ENCODE measurements around the gene HES1.
"Not testable (repeated sequence)": the region's sequence is repeated elsewhere in the genome, so short reads cannot be mapped to it uniquely, and the experiment has no call there.

Gene HES1, protein sequence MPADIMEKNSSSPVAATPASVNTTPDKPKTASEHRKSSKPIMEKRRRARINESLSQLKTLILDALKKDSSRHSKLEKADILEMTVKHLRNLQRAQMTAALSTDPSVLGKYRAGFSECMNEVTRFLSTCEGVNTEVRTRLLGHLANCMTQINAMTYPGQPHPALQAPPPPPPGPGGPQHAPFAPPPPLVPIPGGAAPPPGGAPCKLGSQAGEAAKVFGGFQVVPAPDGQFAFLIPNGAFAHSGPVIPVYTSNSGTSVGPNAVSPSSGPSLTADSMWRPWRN

DNA sequence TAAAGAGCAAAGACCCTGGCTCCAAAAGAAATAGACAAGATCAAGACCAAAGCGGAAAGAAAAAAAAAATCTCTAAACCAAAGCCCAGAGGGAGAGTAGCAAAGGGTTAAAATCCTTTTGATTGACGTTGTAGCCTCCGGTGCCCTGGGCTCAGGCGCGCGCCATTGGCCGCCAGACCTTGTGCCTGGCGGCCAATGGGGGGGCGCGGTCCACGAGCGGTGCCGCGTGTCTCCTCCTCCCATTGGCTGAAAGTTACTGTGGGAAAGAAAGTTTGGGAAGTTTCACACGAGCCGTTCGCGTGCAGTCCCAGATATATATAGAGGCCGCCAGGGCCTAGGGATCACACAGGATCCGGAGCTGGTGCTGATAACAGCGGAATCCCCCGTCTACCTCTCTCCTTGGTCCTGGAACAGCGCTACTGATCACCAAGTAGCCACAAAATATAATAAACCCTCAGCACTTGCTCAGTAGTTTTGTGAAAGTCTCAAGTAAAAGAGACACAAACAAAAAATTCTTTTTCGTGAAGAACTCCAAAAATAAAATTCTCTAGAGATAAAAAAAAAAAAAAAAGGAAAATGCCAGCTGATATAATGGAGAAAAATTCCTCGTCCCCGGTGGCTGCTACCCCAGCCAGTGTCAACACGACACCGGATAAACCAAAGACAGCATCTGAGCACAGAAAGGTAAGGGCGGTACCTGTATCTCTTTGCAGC, at the start of gene HES1:
Gene HES1 (plus strand): TSS at position 343 of the 713 bp plus-strand sequence. CDS start 233 bp downstream, at position 576.
- no peak for DNase-seq (ENCODE audit: low read depth)

DNA sequence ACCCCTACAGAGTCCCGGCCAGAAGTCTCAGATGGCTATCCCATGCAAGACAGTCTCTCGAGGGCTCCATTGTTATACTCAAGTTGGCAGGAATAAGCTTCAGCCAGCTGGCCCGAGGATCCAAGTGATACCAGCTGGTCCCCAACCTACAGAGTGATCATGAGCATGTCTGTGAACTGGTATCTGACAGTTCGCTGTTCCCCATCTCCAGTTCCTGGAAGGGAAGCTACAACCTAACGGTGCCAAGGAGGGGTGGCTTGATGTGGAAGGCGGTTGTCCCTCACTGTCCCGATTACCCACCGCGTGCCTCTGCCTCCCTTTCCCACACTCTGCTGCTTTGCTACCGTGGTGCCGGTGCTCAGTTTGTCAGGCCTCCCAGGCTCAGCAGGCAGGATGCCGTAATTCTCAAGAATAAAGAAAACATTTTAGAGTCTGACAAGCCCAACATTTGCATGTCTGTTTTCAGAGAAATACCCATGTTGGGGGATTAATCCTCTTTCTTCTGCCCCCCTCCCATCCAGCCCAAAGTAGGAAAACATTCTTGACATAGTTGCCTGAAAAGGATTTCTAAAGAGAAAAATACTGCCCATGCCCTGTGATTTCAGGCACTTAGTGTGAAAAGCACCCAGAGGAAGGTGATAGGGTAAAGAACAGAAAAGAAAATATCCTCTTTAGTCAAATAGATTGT, 49.4 kb upstream of the HES1 start:
- DNase-seq (ENCODE audit: low read depth), result no peak

DNA sequence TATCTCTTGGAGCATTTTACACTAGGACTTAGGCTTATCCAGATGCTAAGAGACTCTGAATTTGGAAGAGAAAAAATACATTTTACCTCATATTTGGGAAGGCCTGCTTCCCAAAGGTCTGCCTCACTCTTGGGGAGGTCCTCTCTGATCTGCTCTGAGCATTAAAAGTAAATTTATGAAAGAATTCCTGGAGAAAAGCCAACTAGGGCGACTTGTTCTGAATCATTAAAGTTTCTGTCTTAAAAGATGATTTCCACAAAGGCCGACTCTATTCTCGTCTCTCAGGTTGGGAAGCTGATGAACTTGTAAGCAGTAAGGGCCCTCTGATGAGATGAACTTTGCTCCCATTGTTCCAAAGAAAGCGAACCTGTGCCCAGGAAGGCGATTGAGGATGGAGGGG, 48.7 kb upstream of the HES1 start:
- DNase-seq (ENCODE audit: low read depth), result no peak

DNA sequence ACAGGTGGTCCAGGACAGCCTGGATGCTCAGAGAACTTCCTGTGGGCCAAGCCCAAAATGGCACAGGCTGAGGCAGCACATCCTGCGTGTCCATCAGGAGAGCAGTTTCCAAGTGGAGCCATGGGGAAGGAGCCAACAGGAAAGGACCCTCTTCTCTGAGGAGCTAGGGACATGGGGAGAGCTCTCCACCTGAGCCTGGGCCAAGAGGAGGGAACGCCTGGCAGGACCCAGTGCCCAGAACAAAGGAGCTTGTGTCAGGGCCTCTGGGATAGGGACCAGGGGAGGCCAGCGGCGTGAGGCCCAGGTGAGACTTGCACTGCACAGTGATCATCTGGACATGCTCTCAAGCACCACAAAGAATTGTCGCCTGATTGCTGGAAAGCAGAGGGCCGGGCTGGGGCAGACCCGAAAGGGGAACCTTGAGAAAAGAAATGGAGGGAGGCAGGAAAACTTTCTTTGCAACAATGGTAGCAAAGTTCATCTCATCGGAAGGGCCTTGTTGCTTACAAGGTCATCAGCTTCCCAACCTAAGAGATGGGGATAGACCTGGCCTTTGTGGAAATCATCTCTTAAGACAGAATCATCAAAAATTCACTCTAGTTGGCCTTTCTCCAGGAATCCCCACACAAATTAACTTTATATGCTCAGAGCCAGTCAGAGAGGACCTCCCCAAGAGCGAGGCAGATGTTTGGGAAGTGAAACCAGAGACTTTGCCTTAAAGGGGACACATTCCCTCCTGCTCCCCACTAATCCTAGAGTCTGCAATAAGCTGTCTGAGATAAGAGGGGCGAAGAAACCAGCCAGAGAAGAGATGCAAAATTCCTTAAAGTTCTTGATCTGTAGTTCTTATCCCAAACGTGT, 47.7 kb upstream of the HES1 start:
- no peak for DNase-seq (ENCODE audit: low read depth)

DNA sequence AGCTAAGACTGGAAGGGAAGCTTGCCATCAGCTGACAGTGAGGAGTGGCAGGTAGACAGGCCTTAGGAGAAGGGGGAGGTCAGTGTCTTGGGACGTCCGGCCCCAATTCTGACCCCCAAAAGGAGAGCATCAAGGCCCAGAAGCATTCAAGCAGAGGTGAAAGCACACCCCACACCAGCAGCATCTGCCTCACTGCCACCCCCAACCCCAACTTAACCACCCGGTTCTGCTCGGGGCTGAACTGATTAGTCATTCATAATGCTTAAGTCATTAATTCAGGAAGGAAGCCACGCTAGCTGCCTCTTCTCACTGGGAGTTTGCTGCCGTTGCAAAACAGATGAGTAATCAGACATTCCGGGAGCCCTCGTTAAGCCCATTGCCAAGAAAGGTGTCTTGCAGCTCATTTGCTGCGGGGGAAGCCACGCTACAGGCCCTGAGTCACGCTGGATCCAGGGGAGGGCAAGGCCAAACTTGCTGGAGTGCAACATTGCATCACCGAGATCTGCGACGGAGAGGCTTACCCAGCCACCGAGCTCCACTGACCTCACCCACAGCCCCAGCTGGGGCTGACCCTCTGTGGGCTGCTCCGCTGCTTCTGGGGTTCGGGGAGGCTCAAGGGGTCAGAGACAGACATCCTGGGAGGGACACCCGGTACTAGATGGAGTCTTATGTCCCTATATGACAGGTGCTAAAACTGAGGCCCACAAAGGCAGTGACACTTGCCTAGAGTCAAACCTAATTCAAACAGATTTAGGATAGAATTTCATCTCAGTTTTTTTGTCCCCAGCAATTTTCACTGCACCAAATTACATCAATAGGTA, 46.4 kb upstream of the HES1 start:
- no peak for DNase-seq (ENCODE audit: low read depth)

DNA sequence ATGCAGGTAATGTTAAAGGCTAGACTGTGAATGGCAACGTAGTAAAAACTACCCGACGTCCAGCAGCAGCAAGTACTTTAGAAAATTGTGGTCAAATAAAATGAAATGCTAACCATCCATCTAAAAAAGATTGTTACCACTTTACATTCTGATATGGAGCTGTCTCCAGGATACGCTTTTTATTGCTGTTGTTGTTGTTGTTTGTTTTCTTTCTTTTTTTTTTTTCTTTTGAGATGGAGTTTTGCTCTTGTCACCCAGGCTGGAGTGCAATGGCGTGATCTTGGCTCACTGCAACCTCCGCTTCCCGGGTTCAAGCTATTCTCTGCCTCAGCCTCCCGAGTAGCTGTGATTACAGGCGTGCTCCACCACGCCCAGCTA, 45.8 kb upstream of the HES1 start:
- not testable (repeated sequence) for DNase-seq (ENCODE audit: low read depth)

DNA sequence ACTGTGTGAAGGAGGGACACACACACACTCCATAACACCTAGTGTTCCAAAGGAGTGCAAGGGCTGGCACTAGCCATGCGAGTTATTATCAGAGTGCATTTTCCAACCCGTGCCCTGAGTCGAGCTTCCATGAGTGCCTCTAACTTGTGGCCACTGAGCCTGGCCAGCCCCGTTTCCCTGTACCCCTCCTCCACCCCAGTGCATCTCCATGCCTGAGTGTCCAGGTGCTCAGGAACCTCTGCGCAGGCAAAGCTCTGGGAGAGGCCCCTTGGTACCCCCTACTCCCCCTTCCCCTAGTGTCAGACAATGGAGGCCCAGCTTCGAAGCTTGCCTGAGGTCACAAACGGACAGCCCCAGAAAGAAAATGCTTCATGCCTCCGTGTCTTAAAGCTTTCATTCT, 45.2 kb upstream of the HES1 start:
- no peak for DNase-seq (ENCODE audit: low read depth)

DNA sequence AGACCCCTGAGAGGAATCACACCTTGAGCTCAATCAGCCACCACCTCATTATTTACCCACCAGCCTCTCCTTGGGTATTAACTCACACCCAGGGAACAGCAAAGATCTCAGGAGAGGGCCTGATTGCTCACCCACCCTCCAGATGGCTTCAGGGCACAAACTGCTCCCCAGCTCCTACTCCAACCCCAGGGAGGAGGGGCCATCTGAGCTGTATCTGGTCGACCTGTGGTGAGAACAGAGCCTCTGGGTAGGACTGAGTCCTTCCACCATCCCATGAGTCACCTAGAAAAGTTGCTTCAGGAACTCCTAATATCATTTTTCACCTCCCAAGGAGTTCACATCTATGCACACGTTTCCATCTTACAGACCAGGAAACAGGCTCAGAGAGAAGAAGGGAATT, 44.8 kb upstream of the HES1 start:
- DNase-seq (ENCODE audit: low read depth), result no peak

DNA sequence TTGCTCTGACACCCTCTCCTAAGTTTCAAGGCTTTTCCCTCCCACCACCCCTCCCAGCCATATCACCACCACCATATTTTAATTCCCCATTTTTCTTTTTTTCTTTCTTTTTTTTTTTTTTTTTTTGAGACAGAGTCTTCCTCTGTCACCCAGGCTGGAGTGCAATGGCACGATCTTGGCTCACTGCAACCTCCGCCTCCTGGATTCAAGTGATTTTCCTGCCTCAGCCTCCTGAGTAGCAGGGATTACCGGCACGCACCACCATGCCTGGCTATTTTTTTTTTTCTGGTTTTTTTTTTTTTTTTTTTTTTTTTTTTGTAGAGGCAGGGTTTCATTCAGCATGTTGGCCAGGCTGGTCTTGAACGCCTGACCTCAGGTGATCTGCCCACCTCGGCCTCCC, 44.1 kb upstream of the HES1 start:
- not testable (repeated sequence) for DNase-seq (ENCODE audit: low read depth)

DNA sequence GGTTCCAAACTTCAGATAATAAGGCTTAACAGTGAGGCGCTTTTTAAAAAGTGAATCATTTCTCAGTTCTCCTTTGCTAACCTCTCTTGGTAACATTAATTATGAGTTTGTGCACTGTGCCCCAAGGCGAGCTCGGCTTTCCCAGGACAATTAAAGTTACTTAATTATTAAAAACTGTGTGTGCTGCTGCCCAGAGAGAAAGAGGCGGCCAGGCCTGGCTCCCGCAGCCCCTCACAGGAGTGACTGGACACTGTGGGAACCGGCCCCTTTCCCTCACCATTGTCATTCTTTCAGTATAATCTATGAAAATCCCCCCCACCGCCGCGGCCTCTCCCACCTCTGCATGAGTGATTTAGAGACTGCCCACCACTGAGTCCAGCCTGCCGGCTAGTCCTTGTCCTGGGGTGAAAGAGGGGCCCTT, 43.1 kb upstream of the HES1 start:
- no peak for DNase-seq (ENCODE audit: low read depth)

DNA sequence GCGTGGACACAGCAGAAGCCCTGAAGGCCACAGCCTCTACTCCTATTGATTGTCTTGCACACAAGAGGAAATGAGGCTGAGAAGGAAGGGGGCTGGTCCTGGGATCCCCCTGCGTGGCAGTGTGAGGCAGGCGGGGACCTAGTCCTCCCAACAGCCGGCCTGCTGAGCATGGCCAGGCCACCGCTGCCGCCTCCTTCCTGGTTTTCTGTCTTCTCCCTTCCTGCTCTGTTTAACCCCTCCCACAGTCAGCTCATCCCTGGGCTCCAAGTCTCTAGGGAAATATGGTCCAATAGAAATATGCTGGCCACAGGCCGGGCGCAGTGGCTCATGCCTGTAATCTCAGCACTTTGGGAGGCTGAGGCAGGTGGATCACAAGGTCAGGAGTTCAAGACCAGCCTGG, 42.1 kb upstream of the HES1 start:
- DNase-seq (ENCODE audit: low read depth), result no peak

DNA sequence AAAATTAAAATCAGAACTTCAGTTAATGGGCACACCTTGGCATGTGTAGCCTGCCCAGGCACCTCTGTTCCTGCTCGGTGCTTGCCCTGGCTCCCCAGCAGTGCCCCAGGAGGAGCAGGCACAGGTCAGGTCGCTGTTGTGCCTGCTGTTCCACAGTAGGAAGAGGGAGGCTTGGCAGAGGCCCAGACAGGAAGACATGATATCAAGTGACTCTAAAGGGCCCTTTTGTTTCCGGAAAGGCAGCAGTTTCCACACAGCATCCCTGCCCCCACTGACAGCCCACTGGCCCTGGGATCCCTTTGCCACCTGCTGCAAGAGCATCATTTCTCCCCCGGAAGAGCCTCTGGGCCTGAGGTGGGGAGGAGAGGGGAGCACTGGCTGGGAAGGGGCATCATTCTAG, 40.5 kb upstream of the HES1 start:
- no peak for DNase-seq (ENCODE audit: low read depth)

DNA sequence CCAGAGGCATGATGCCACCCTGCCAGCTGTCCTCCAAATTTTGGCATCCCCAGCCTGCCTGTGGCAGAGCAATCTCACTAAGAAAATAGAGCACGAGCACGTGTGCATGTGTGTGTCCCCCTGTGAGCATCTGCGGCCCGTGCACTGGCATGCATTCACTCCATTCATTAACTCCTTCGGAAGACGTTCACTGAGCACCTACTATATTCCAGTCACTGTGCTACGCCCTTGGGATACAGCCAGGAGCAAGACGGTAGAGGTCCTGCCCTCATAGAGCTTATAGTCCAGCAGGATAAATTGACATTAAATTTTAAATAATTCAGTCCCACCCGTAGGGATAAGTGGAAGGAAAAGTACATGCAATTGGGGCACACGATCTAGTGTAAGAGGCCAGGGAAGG, 40.0 kb upstream of the HES1 start:
- DNase-seq (ENCODE audit: low read depth), result no peak

DNA sequence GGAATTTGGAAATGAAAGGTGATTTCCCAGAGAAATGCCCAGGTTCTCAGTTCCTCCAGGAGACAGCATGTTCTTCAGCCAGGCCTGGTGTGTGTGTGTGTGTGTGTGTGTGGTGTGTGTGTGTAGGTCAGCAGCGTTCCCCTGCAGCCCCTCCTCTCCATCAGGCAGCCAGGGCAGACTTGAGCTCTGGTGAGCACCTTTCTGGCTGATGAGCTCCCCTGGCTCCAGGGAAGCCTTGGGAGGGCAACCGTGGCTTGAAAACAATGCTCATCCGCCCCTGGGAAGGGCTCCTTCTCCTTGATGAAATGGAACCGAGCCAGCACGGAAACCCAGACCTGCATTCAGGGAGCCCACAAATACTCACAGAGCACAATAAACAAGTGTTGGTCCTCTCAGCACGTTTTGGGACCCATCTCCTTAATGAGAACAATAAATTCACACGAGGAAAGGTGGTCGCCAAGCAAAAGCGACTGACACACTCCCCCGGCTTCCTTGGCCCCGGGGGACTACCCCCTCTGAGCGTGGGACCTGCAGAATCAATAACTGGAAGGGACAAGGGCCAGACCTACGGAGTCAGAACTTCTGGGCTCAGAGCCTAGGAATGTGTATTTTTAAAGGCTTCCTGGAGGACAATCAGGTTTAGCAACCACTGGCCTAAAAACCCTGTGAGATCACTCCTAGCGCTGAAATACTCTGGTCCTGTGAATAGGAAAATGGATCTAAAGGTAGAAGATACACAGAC, 38.6 kb upstream of the HES1 start:
- DNase-seq (ENCODE audit: low read depth), result no peak

DNA sequence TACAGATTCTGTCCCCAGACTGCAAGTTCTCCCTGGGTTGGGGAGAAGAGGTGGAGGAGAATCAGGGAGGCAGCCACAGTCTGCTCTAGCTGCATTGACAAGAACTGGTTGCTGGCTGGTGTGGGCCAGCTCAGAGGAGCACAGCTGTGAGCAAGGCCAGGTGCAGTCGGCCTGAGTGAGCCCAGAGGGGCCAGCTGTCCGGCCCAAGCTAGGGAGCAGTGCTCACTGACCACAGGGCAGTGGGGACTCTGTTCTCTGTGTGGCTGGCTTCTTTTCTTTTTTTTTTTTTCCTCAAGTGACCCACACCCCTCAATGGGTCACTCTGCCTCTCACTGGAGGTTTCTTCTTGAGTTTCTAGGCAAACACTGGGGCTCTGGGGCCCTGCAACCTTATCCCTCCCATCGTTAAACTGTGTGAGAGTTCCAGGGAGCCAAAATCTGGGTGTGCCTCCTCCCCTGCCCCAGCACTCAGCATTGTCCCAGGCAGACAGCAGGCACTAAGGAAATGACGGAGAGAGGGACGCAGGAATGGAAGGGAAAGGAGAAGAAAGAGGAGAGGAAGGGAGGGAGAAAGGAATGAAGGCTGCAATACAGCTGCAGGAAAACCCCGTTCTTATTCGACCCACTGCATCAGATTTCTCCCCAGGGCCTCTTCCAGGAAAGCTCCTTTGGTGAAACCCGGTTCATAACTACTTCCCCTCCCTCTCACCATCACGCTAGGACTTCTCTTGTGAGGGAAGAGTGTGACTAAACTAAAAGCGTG, 37.7 kb upstream of the HES1 start:
- DNase-seq (ENCODE audit: low read depth), result no peak

DNA sequence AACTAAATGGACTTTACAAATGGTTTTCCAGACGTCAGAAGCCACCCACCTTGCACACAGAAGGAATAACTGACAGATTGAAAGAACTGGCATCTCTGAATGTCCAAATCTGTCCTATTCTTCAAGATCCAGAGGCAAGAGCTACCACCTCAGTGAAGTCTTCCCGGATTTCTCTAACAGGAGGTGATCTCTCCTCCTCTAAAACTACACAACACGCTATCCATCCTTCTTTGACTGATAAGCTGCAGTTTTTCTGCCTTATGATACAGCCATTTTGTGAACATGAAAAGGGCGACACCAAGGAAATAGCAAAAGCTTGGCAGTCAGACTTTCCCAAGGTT, 37.1 kb upstream of the HES1 start:
- DNase-seq (ENCODE audit: low read depth), result no peak

DNA sequence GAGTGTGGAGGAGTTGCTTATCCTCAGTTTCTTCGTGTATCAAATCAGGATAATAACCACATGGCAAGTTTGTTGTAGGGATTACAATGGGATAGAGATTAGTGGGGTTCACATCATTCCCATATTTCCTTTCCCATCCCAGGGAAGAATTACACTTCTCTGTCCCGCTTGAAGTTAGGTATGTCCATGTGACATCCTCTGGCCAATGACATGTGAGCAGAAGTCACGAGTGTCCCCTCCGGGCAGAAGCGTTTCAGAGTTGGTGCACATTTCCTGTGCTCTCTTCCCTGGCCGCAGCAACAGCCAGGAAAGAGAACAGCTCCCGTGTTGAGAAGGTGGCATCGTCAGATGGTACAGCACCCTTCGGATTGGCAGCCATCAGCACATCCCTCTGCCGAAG, 36.7 kb upstream of the HES1 start:
- DNase-seq (ENCODE audit: low read depth), result no peak

DNA sequence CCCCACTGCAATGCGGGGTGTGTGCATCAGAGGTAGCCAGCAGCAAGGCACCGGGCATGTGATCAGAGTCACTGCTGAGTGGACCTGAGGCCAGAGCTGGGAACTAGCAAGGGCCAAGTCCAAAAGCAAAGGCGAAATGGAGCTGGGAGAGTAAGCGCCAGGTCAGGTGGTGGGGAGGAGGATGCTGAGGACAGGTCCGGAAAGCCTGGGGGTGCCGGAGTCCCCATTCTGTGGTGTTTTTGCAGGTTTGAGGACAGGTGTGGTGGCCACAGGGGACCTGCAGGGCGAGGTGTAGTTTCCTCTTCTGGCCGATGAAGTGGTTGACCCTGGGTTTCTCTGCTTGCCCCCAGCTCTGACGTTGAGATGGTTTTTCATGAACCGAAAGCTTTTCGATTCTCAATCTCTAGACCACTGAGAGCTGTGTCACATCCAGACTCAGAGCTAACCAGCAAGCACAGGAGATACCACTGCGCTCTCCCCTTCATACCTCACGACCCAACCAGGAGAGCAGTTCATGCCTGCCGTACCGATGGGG, 35.0 kb upstream of the HES1 start:
- DNase-seq (ENCODE audit: low read depth), result no peak

DNA sequence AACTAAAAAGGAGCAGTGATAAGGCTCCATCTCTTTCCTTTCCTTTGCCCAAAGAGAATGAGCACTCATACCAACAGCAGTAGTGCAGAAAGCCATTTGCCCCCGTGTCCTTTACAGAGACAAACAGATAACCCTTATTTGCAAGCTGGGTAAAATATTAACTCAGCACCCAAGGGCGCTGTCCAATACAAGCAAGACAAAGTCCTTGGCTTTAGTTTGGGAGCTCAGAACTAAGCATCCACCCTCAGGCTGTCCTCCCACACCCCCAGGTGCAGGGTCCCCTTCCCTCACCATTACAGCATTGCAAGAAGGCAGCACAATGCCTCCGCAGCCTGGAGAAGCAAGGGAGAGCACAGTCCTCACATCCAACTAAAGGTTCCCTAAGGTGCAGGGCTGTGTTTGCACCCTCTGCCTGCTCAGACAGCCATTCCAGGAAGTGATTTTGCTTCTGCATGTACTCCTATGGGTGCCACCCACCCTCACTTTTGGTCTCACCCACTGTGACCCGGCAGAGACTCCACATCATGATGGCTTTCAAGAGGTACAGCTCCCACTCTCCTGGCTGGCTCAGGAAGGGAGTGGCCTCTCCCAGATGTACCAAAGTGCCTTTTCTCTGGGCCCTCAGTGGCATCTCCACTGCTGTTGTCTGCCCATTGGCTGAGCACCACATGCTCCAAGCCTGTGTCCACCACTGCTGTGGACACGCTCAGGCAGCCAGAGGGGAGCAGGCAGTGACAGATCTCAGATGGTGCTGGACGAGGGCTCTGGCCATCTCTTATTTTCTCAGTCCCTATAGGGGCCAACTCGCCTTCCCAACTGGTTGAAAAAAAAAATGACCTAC, 34.1 kb upstream of the HES1 start:
- no peak for DNase-seq (ENCODE audit: low read depth)

All from stimulated activated CD8-positive, alpha-beta memory T cell treated with anti-CD3 and anti-CD28 coated beads, Interleukin-15, amount 100 ng/mL, for 1 hour (primary cell).